AG09319 (cell line): Measurements from ENCODE around the gene HLA-E.
"Not testable (repeated sequence)": the region's sequence is repeated elsewhere in the genome, so short reads cannot be mapped to it uniquely, and the experiment has no call there.

Experiments
- DNase-seq: peaks from one replicate; pipeline ENCODE4 v3.0.0-alpha.2; 2010; ENCODE audit warnings: low read depth; ENCODE audit errors: extremely low read depth
- TF ChIP-seq, protein P1 (sequence below): IDR thresholded peaks from 2 replicates; pipeline ENCODE4 v1.5.1; 2011; ENCODE audit warnings: low read depth, mild to moderate bottlenecking, inconsistent platforms, low read length, moderate library complexity

Gene HLA-E

DNA sequence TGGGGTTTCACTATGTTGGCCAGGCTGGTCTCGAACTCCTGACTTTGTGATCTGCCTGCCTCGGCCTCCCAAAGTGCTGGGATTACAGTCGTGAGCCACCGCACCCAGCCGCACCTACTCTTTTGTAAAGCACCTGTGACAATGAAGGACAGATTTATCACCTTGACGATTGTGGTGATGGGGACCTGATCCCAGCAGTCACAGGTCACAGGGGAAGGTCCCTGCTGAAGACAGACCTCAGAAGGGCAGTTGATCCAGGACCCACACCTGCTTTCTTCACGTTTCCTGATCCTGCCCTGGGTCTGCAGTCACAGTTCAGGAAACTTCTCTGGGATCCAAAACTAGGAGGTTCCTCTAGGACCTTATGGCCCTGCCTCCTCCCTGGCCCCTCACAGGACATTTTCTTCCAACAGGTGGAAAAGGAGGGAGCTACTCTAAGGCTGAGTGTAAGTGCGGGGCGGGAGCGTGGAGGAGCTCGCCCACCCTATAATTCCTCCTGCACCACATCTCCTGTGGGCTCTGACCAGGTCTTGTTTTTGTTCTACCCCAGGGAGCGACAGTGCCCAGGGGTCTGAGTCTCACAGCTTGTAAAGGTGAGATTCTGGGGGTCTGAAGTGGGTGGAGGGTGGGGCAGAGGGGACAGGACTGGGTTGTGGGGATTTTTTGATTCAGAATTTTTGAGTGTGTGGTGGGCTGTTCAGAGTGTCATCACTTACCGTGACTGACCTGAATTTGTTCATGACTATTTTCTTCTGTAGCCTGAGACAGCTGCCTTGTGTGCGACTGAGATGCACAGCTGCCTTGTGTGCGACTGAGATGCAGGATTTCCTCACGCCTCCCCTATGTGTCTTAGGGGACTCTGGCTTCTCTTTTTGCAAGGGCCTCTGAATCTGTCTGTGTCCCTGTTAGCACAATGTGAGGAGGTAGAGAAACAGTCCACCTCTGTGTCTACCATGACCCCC, 3.0 kb downstream of the HLA-E start:
- no peak for DNase-seq
- TF ChIP-seq, protein P1, sequence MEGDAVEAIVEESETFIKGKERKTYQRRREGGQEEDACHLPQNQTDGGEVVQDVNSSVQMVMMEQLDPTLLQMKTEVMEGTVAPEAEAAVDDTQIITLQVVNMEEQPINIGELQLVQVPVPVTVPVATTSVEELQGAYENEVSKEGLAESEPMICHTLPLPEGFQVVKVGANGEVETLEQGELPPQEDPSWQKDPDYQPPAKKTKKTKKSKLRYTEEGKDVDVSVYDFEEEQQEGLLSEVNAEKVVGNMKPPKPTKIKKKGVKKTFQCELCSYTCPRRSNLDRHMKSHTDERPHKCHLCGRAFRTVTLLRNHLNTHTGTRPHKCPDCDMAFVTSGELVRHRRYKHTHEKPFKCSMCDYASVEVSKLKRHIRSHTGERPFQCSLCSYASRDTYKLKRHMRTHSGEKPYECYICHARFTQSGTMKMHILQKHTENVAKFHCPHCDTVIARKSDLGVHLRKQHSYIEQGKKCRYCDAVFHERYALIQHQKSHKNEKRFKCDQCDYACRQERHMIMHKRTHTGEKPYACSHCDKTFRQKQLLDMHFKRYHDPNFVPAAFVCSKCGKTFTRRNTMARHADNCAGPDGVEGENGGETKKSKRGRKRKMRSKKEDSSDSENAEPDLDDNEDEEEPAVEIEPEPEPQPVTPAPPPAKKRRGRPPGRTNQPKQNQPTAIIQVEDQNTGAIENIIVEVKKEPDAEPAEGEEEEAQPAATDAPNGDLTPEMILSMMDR: no peak

- no peak for DNase-seq
- TF ChIP-seq, protein P1: no peak; the same call in 1 of the 2 replicates
These were observed 4.4 kb downstream of the HLA-E start for GRCh38 chr6:30493643-30494250.

GRCh38 chr6:30494291-30494861, 5.1 kb downstream of the HLA-E start:
- DNase-seq: no peak
- TF ChIP-seq, protein P1: no peak

DNA sequence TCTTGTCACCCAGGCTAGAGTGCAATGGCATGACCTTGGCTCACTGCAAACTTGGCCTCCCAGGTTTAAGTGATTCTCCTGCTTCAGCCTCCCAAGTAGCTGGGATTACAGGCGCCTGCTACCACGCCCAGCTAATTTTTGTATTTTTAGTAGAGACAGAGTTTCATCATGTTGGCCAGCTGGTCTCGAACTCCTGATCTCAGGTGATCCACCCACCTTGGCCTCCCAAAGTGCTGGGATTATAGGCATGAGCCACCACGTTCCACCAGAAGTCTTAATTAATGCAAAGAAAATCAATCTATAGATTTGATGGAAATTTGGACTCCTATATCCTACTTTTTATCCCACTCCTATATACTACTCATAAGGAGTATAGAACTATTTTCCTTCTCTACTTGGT, 5.8 kb downstream of the HLA-E start:
- DNase-seq: not testable (repeated sequence)

DNA sequence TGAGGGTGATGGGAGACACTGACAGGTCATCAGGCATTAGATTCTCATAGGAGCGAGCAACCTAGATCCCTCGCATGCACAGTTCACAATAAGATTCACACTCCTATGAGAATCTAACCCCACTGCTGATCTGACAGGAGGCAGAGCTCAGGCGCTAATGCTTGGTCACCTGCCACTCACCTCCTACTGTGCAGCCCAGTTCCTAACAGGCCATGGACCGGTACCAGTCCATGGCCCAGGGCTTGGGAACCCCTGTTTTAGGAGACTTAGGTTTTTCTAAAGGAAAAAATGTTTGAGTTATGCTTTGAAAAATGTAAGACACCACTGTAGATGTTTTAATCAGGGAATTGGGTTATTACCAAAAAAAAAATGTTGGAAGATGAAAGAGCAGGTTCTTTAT, 6.7 kb downstream of the HLA-E start:
- TF ChIP-seq, protein P1: no peak
- no peak for DNase-seq

GRCh38 chr6:30497261-30497599, 7.9 kb downstream of the HLA-E start:
- DNase-seq: not testable (repeated sequence)

DNA sequence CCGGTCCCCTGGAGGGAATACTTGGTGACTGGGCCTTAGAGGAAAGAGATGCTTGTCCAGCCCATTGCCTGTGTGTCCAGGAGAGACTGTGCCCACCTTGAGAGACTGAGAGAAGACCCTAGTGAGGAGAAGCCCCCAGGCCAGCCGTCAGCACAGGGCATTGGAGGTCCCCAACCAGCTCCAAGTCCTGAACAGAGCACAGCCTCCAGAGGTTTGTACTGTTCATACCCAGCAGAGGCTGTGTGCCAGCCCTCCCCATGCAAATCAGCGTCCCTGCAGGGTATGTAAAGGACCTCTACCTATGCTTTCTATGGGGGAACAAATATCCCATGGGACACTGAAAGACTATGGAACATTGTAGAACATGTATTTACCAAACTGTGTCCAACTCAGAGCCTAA, 8.4 kb downstream of the HLA-E start:
- DNase-seq: no peak
- TF ChIP-seq, protein P1: no peak

GRCh38 chr6:30498705-30499104, 9.4 kb downstream of the HLA-E start:
- DNase-seq: not testable (repeated sequence)
